ENCODE data around the gene CFAP119. TPM values are rescaled to one million over a fixed set of nuclear protein-coding genes. Genes with fewer than 3 reads are reported as not detected.

The CFAP119 gene
- polyA plus RNA-seq, 1 donor (not counting 4 experiments of a cell fraction or from before 2014, with no cell fraction given), result 3.0 TPM

GRCh38 chr16:30808146-30808545 is 46.3 kb upstream of the CFAP119 start:
- no peaks in the 10 kb centered on the region for H3K79me2 ChIP-seq (ENCODE audit: control insufficient read depth, insufficient read depth, low read length)
- H3K27me3 ChIP-seq (ENCODE audit: control insufficient read depth, extremely low read depth, insufficient read depth, low read length), result no peaks in the 10 kb centered on the region
- no peaks in the 10 kb centered on the region for H3K9me1 ChIP-seq (ENCODE audit: control insufficient read depth, extremely low read depth, insufficient read depth, low read length)
- H3K27ac ChIP-seq (ENCODE audit: control insufficient read depth, insufficient read depth, low read length), result no peak overlapping the region
- no peaks in the 10 kb centered on the region for H3K36me3 ChIP-seq (ENCODE audit: control insufficient read depth in 2 of 2, extremely low read depth in 1 of 2, insufficient read depth in 2 of 2, low read length in 2 of 2)
- no peaks in the 10 kb centered on the region for H3K9me3 ChIP-seq (ENCODE audit: control insufficient read depth, low read depth, low read length)
- peaks cover 11% of the 10 kb centered on the region for H3K4me1 ChIP-seq (ENCODE audit: control insufficient read depth, extremely low read depth, insufficient read depth, low read length)
- H2AFZ ChIP-seq (ENCODE audit: control insufficient read depth, low read length), result no peak overlapping the region
- H3K9ac ChIP-seq (ENCODE audit: control insufficient read depth, extremely low read depth, insufficient read depth, low read length), result no peak overlapping the region
- no peak for FAIRE-seq
- H3K4me3 ChIP-seq (ENCODE audit: control insufficient read depth in 2 of 3, extremely low read depth in 1 of 3, insufficient read depth in 2 of 3, low read depth in 1 of 3, low read length in 3 of 3), result no peak overlapping the region
- no peaks in the 10 kb centered on the region for H4K20me1 ChIP-seq (ENCODE audit: control insufficient read depth, extremely low read depth, insufficient read depth, low read length)
- DNase-seq (ENCODE audit: low read depth, low spot score), result no peak
- dilution Hi-C loops (cut with MboI; ENCODE audit: extremely low pct_ligation_motif_present, low sequenced_read_pairs), result no loop called here
- H3K4me2 ChIP-seq (ENCODE audit: control insufficient read depth, extremely low read depth, insufficient read depth, low read depth, low read length), result no peak overlapping the region
- TF ChIP-seq EZH2 (IDR thresholded peaks at IDR 0.05; ENCODE audit: low read length) (no peak), CTCF (optimal IDR thresholded peaks at IDR 0.05 in 1 of 3, IDR thresholded peaks at IDR 0.05 in 1 of 3, conservative IDR thresholded peaks at IDR 0.05 in 1 of 3; ENCODE audit: extremely low read depth in 1 of 3, insufficient read depth in 2 of 3, low read length in 3 of 3) (no peak)

- H3K9me3 ChIP-seq (ENCODE audit: control insufficient read depth, low read depth, low read length), result no peaks in the 10 kb centered on the region
- H3K9me1 ChIP-seq (ENCODE audit: control insufficient read depth, extremely low read depth, insufficient read depth, low read length), result no peaks in the 10 kb centered on the region
- H3K4me1 ChIP-seq (ENCODE audit: control insufficient read depth, extremely low read depth, insufficient read depth, low read length), result peaks cover 11% of the 10 kb centered on the region
- FAIRE-seq (no peak), DNase-seq (ENCODE audit: low read depth, low spot score) (no peak)
- H3K4me3 ChIP-seq (ENCODE audit: control insufficient read depth in 2 of 3, extremely low read depth in 1 of 3, insufficient read depth in 2 of 3, low read depth in 1 of 3, low read length in 3 of 3), result peak overlapping the region; percentile 64 to 87 (median 78)
- TF ChIP-seq CTCF (optimal IDR thresholded peaks at IDR 0.05 in 1 of 3, IDR thresholded peaks at IDR 0.05 in 1 of 3, conservative IDR thresholded peaks at IDR 0.05 in 1 of 3; ENCODE audit: extremely low read depth in 1 of 3, insufficient read depth in 2 of 3, low read length in 3 of 3) (peak in 1 of 3 experiments; percentile 20), EZH2 (IDR thresholded peaks at IDR 0.05; ENCODE audit: low read length) (no peak)
- peak overlapping the region; percentile 81 for H3K9ac ChIP-seq (ENCODE audit: control insufficient read depth, extremely low read depth, insufficient read depth, low read length)
- H3K27ac ChIP-seq (ENCODE audit: control insufficient read depth, insufficient read depth, low read length), result peak overlapping the region; percentile 63
- dilution Hi-C loops (cut with MboI; ENCODE audit: extremely low pct_ligation_motif_present, low sequenced_read_pairs), result no loop called here
- no peaks in the 10 kb centered on the region for H3K36me3 ChIP-seq (ENCODE audit: control insufficient read depth in 2 of 2, extremely low read depth in 1 of 2, insufficient read depth in 2 of 2, low read length in 2 of 2)
- peak overlapping the region; percentile 99 for H2AFZ ChIP-seq (ENCODE audit: control insufficient read depth, low read length)
- no peaks in the 10 kb centered on the region for H3K27me3 ChIP-seq (ENCODE audit: control insufficient read depth, extremely low read depth, insufficient read depth, low read length)
- H4K20me1 ChIP-seq (ENCODE audit: control insufficient read depth, extremely low read depth, insufficient read depth, low read length), result no peaks in the 10 kb centered on the region
- no peaks in the 10 kb centered on the region for H3K79me2 ChIP-seq (ENCODE audit: control insufficient read depth, insufficient read depth, low read length)
- peak overlapping the region; percentile 99 for H3K4me2 ChIP-seq (ENCODE audit: control insufficient read depth, extremely low read depth, insufficient read depth, low read depth, low read length)
These were observed 43.7 kb upstream of the CFAP119 start for GRCh38 chr16:30805370-30806169.
